ENCODE data around the gene PDE4D.
A peak's percentile ranks its signal among the peaks of the same experiment; 100 is the strongest.

PDE4D gene

DNA sequence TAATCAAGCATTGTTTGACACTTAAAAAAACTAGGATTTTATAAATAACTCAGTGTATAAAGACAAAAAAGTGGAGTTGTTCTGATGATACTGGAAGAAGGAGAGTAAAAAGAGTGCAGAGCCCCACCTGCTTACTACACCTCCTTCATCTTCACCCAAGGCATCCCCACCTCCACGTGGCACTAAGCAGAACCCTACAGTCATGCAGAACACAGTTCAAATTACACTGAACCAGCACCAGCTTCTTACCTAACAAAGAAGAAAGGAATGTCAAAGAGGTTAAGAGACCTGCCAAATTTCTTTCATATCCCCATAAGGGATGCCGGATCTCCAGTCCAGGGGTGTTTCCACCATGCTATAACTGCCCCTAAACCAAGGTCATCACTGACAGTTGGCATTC, 55.5 kb downstream of the PDE4D start:
- no peak for DNase-seq

GRCh38 chr5:59837071-59837470, 56.5 kb downstream of the PDE4D start:
- no peak for DNase-seq

DNA sequence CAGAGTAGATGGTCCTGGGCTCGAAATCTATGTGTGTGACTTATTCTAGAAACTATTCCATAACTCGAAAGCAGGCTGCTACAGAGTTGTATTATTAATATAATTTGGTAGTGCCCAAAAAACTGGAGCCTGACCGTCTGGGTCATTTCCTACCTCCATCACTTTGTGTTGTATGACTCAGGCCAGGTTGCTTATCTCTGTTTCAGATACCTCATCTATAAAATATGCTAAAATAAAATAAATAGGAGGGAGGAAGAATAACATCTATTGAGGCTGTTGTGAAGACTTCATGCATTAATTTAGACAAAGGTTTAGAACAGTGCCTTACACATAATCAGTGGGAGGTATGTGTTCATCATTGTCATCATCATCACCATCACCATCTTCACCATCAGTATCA, 57.7 kb downstream of the PDE4D start:
- DNase-seq: no peak

GRCh38 chr5:59833448-59833847, 60.1 kb downstream of the PDE4D start:
- DNase-seq: no peak

GRCh38 chr5:59832577-59833301, 60.8 kb downstream of the PDE4D start:
- DNase-seq: no peak

DNA sequence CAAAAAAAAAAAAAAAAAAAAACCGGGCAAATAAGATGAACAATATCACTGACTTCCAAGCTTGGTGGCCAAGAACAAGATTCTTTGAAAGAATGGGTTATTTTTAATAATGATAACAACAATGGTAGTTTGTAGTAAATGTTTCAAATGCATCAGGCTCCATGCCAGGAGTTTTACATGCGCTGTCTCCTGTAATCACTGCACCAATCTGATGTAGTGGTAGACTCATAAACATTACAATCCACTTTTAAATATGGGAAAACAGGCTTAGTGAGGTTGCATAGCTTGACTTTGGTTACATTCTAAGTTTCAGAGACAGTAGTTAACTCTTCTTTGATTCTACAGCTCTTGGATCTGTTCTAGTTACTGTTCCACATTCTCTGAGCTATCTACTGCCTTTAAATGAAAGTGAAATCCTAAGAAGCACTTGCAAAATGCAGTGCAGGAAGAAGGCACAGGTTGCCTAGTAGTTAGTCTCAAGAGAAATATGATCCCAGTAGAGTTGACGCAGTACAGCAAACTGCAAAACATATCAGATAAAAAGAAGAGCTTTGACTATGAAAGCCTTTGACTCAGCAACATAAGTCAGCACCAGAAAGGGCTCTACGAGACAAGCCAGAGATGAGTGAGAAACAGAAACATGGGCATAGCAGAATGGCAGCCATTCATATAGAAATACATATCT, 62.1 kb downstream of the PDE4D start:
- DNase-seq: no peak

GRCh38 chr5:59830536-59831200, 62.9 kb downstream of the PDE4D start:
- DNase-seq: no peak

DNA sequence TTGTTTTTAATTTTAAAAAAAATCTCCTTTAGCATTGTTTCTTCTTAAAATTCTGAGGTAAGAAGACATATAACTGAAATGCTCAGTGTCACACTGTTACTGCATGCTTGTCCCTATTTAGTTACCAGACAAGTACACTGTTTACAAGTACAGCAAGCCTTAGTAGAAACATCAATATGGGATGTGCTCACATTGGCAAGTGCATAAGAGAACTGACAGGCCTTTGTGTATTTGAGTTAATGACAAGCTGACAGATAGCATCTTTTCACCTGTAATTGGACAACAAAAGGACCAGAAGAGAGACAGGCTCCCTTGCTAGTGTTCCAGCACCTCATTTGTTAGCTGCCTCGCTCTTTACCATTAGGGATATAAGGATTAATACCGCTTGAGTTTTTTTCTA, 63.6 kb downstream of the PDE4D start:
- DNase-seq: no peak

- no peak for DNase-seq
These were observed 64.1 kb downstream of the PDE4D start for GRCh38 chr5:59829386-59829785.

DNA sequence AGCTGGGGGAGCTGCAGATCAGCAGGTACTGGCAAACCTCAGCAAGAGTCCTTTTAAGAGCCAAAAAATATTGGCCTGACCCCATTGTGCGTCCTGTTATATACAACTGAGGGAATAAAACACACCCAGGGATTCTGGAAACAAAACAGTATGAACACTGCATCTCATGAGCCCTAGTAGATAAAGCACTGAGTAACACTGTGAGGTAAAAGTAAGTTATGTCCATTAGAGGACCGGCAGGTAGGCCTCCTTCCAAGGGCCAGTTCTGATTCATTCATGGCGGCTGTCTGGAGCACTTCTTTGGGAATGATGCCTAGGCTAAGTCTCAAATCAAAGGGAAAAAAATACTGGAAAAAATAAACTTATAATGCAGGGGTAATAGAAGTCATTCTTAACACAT, 64.9 kb downstream of the PDE4D start:
- DNase-seq: no peak

GRCh38 chr5:59826996-59827395, 66.5 kb downstream of the PDE4D start:
- no peak for DNase-seq

DNA sequence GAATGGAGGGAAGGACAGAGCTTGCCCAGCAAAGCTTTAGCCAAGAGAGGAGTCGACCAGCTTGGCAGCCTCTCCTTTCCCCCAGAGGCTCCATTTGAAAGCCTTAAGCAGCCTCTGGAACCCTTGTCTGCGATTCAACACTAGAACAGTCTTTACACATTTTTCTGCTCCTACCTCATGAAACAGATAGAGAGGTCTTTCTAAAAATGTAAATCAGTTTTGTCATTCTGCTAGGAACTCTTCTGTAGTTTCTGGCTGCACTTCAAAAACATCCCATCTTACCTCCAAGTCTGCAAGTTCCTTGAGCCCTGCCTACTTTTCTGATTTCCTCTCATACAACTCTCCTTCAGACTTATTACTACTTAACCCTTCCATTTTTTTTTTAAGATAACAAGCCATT, 70.1 kb downstream of the PDE4D start:
- no peak for DNase-seq

- no peak for DNase-seq
These were observed 73.7 kb downstream of the PDE4D start for GRCh38 chr5:59819806-59820205.

GRCh38 chr5:59817536-59817935, 76.0 kb downstream of the PDE4D start:
- DNase-seq: no peak

GRCh38 chr5:59816654-59817300, 76.7 kb downstream of the PDE4D start:
- no peak for DNase-seq

DNA sequence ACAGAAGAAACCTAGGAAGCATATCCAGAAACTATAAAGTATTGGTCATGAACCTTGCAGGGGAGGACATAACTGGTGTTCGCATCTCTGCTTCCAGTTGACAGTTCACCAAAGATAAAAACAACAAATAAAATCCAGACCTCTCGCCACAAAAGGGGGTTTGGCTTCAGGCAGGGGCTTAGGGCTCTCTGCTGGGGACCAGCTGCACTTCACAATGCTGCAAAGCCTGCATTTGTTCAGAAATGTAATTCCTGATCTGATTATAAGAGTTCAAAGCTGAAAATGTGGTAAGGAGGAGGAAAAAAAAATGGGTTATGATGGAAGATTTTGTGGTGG, 79.0 kb downstream of the PDE4D start:
- DNase-seq: no peak

- DNase-seq: no peak
These were observed 79.6 kb downstream of the PDE4D start for GRCh38 chr5:59813761-59814536.

DNA sequence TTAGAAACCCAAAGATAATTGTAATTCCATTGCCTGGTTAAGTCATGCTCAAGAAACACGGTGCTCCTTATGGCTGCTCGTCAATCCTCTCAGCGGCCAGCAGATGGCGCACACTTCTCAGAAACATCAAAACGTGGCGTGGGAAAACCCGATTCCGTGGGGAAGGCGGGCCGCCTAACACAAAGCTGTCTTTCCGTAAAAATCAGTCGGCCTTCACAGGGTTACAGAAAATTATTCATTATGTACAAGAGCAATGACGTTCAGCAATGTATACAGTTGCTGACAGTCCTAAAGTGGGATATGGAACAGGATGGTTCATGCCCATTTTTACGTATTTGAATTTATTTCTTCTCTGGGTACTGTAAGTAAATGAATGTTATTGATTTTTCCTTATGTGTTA, 83.5 kb downstream of the PDE4D start:
- peak; percentile 41 to 46 for DNase-seq

DNA sequence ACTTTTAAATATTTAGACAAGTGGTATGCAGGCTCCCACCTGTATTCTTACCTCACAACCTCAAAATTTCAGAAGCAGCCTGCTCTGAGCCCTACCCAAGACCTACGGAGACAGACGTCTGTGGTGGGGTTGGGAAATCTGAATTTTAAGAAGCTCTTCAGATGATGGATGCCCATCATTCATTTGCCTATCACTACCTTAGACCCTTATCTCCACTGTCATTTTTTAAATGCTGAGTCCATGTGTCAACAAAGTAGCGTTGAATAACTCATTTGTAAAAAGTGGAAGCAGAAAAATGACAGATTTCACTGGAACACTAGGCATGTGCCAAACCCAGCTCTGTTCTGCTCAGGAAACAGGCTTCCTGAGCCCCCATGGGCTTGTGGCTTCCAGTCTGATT, 85.7 kb downstream of the PDE4D start:
- DNase-seq: no peak

DNA sequence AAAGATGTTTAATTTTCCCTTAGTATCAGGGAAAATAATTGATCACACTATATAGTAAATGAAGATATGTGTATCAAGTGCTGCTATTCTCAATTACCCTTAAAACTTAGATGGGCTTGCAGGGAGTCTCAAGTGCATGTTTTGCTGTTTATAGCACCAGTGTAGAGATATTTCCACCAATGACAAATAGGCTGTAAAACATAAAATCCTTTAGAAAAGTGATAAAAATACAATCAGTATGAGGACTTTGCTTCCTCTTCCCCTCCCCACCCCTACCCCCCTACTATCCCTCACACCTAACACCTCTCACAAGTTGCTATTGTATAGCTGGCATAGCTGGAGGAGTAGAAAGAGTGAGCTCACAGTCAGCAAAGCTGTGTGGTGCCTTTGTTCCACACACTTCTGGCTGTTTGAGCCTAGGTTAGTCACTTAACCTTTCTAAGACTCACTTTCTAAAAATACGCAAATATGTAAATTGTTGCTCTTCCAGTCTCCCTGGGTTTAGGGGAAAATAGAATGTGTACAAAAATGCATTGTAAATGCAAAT, 93.1 kb downstream of the PDE4D start:
- no peak for DNase-seq

DNA sequence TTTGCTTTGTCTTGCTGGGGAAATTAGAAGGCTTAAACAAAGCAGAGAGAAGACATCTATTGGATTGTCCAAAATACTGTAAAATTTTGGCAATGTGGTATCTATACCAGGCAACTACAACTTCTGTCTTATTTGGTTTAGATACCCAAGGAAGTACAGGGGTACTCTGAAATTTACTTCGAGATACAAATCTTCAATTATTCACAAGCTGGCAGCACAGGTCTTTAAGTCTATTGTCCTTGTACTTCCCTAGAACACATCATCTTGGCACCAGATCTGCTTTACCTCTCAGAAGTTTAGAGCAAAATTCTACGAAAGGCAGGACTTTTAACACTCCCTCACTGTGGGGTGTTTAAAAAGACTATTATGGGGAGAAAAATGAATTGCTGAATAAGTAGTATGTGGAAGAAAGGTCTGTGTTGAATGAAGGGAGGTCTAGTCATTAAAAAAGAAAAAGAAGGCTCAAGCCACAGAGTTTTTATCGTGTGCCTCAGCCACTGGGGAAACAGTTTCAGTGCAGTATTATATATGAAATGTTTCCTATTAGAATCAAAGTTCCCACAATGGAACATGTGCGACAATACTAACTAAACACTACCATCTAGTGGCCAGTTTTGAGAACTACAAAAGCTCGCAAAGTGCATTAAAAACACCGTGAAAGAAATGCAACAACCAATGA, 93.7 kb downstream of the PDE4D start:
- no peak for DNase-seq
